Lower leg skin (tissue), 4 donors: Measurements from ENCODE around the gene RHOC. TPM values are rescaled to one million over a fixed set of nuclear protein-coding genes. Genes with fewer than 3 reads are reported as not detected.
A peak's percentile ranks its signal among the peaks of the same experiment; 100 is the strongest.

Experiments used
- DNase-seq, 2 donors: peaks; one replicate each; pipeline ENCODE4 v3.0.0-alpha.2; 2019; ENCODE audit warnings: low spot score in 2 of 2
- H3K4me3 ChIP-seq: fragments of 200-600 bp; sonication (generic); 2 replicates; pipeline ENCODE4 v1.5.1; 2017; ENCODE audit warnings: mild to moderate bottlenecking, low read depth; ENCODE audit not compliant: poor library complexity, severe bottlenecking
- CTCF ChIP-seq, 3 donors: fragments of 450-650 bp; IDR thresholded peaks; one replicate each; pipeline ENCODE4 v1.5.1; 2016; ENCODE audit warnings: antibody characterized with exemption in 3 of 3, mild to moderate bottlenecking in 3 of 3, moderate library complexity in 2 of 3
- POLR2A ChIP-seq, 2 donors: fragments of 450-650 bp; IDR thresholded peaks; one replicate each; pipeline ENCODE4 v1.6.1; 2016 to 2017; ENCODE audit warnings: antibody characterized with exemption in 2 of 2, mild to moderate bottlenecking in 1 of 2, moderate library complexity in 1 of 2
- WGBS, 2 donors: methylation state at CpG; one replicate each; pipeline ENCODE4 v1.1.5; 2018; 5-methylcytosine and 5-hydroxymethylcytosine counted together
- intact Hi-C: fragments of 100-400 bp; cut with DNase I; formaldehyde crosslinking; loops from one replicate; pipeline ENCODE4 v1.15.0; 2023; ENCODE audit warnings: low total_unique reads
- total RNA-seq, 4 donors: library from RNA; depleted of rRNA; stranded (reverse); fragments of >200 nt; gene quantifications; one replicate each; pipeline ENCODE4 v1.1.0, GENCODE V29; 2016

The RHOC gene
- total RNA-seq, 4 donors from 2014 or later, result 133 to 214 (median 184) TPM

DNA sequence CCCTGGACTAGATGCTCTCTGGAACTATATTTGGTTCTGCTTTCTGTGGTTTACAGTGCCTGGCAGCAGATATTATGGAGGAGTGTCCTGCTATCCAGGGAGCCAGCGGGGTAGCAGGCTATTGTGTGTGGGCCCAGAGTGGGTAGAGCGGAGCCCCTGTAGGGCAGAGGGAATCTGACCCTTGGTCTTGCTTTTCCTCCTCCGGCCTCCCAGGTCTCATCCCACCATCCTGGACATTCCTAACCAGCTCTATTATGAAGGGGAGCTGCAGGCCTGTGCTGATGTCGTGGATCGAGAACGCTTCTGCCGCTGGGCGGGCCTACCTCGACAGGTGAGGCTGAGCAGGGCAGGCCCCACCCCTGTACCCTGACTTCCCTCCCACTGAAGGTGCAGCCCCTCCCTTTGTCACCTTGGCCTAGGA, 9.1 kb downstream of the RHOC start:
- no peak for TF ChIP-seq CTCF (IDR thresholded peaks at IDR 0.05)
- no peak for TF ChIP-seq POLR2A (IDR thresholded peaks at IDR 0.05)
- peak in 1 of 2 donors; percentile 79 for DNase-seq
- WGBS, 2 donors, result 89 to 90% methylated on average over 9 of the region's 9 CpGs
- intact Hi-C loops, result no loop called here
- H3K4me3 ChIP-seq, result no peak overlapping the region

GRCh38 chr1:112696578-112697314, 10.2 kb downstream of the RHOC start:
- WGBS, 2 donors, result 83 to 89% methylated on average over 7 of the region's 7 CpGs

GRCh38 chr1:112695276-112695675, 11.7 kb downstream of the RHOC start:
- peak in 1 of 2 donors; percentile 80 for DNase-seq
- TF ChIP-seq CTCF (IDR thresholded peaks at IDR 0.05) (no peak), POLR2A (IDR thresholded peaks at IDR 0.05) (no peak)
- H3K4me3 ChIP-seq, result no peak overlapping the region
- intact Hi-C loops, result no loop called here
- WGBS, 2 donors, result 93 to 99% methylated on average over 9 of the region's 9 CpGs

More at GRCh38 chr1:112696578-112697314, 10.2 kb downstream of the RHOC start:
- intact Hi-C loops, result no loop called here
- no peak overlapping the region for H3K4me3 ChIP-seq
- DNase-seq, result peak in 1 of 2 donors; percentile 59
- TF ChIP-seq POLR2A (IDR thresholded peaks at IDR 0.05) (no peak), CTCF (IDR thresholded peaks at IDR 0.05) (no peak)

DNA sequence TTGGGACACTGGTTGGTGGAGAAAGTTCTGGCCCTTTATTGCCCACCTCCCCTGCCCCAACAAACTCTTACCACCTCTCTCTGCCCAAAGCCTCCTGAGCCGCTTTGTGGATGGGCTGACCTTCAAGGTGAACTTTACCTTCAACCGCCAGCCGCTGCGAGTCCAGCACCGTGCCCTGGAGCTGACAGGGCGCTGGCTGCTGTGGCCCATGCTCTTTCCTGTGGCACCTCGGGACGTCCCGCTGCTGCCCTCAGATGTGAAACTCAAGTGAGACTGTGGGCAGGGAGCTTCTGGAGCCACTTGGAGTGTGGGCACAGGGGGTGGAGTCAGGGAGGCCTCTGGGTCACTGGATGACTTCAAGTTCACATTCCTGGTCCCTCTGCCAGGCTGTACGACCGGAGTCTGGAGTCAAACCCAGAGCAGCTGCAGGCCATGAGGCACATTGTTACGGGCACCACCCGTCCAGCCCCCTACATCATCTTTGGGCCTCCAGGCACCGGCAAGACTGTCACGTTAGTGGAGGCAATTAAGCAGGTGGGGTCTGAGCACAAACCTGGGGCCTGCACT, 12.5 kb downstream of the RHOC start:
- no peak overlapping the region for H3K4me3 ChIP-seq
- no peak for TF ChIP-seq POLR2A (IDR thresholded peaks at IDR 0.05)
- no peak for TF ChIP-seq CTCF (IDR thresholded peaks at IDR 0.05)
- intact Hi-C loops, result no loop called here
- DNase-seq, result peak in 1 of 2 donors; percentile 79
- 82 to 90% methylated on average over 15 of the region's 15 CpGs for WGBS, 2 donors

GRCh38 chr1:112693821-112694220, 13.1 kb downstream of the RHOC start:
- no peak overlapping the region for H3K4me3 ChIP-seq
- 87 to 91% methylated on average over 5 to 6 of the region's 6 CpGs for WGBS, 2 donors
- no peak for DNase-seq
- TF ChIP-seq CTCF (IDR thresholded peaks at IDR 0.05) (no peak), POLR2A (IDR thresholded peaks at IDR 0.05) (no peak)
- intact Hi-C loops, result no loop called here
